ENCODE results near the gene KREMEN2.
A peak's percentile ranks its signal among the peaks of the same experiment; 100 is the strongest.

The KREMEN2 gene

GRCh38 chr16:2966043-2966807 lies 2.1 kb downstream of the KREMEN2 start:
- no peak for DNase-seq (ENCODE audit: low read depth in 2 of 2)

DNA sequence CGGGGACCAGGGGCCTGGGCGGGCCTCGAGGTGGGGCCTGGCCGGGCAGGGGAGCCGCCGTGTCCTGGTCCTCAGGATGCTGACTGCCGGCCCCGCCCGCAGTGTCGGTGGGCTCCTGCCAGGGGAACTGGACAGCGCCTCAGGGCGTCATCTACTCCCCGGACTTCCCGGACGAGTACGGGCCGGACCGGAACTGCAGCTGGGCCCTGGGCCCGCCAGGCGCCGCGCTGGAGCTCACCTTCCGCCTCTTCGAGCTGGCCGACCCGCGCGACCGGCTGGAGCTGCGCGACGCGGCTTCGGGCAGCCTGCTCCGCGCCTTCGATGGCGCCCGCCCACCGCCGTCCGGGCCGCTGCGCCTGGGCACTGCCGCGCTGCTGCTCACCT lies 2.7 kb downstream of the KREMEN2 start:
- DNase-seq (ENCODE audit: low read depth in 2 of 2) = no peak

- DNase-seq (ENCODE audit: low read depth in 2 of 2) = no peak
Observed at GRCh38 chr16:2967211-2967631, 3.1 kb downstream of the KREMEN2 start.

GRCh38 chr16:2967721-2968161 lies 3.7 kb downstream of the KREMEN2 start:
- no peak for DNase-seq (ENCODE audit: low read depth in 2 of 2)

GRCh38 chr16:2968368-2968737 lies 4.3 kb downstream of the KREMEN2 start:
- no peak for DNase-seq (ENCODE audit: low read depth in 2 of 2)

DNA sequence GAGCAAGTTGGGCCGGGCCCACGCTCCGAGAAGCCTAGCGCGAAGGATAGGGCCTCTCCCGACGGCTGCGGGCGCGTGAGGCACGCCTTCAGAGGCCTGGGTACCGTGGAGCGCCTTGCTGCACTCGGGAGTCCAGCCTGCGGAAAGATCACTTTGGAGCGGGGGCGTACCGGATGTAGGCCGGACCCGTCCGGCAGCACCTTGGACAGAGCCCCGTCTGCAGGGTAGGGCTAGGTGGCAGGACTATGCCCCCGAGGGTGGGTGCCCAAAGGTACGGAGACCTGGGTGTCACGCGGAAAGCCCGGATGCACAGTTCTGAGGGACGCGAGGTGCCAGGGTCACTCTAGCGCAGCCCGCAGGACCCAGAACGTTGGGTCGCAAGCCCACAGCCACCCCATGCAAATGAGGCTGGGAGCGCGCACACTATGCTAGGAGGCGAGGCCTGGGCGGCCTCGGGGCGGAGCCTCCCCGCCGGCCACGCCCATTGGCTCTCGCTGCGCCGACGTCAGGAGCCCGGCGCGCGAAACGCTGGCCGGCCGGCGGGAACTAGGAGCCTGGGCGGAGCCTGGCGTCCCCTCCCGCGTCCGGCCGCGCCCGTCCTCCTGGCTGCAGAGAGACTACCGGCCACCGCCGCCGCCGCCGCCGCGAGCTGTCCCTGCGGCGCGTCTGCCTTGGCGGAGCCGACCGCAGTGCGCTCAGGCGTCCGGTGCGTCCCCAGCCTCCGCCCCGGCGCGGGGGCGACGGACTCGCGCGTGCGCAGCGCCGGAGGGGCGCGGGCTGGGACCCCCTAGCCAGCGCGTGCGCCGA lies 4.9 kb downstream of the KREMEN2 start, which contains the start of gene PAQR4:
TSS of gene PAQR4 (plus strand) at position 611 of the 807 bp plus-strand sequence. CDS start 327 bp downstream, outside the sequence.
- peak; percentile 33 to 70 for DNase-seq (ENCODE audit: low read depth in 2 of 2)

DNA sequence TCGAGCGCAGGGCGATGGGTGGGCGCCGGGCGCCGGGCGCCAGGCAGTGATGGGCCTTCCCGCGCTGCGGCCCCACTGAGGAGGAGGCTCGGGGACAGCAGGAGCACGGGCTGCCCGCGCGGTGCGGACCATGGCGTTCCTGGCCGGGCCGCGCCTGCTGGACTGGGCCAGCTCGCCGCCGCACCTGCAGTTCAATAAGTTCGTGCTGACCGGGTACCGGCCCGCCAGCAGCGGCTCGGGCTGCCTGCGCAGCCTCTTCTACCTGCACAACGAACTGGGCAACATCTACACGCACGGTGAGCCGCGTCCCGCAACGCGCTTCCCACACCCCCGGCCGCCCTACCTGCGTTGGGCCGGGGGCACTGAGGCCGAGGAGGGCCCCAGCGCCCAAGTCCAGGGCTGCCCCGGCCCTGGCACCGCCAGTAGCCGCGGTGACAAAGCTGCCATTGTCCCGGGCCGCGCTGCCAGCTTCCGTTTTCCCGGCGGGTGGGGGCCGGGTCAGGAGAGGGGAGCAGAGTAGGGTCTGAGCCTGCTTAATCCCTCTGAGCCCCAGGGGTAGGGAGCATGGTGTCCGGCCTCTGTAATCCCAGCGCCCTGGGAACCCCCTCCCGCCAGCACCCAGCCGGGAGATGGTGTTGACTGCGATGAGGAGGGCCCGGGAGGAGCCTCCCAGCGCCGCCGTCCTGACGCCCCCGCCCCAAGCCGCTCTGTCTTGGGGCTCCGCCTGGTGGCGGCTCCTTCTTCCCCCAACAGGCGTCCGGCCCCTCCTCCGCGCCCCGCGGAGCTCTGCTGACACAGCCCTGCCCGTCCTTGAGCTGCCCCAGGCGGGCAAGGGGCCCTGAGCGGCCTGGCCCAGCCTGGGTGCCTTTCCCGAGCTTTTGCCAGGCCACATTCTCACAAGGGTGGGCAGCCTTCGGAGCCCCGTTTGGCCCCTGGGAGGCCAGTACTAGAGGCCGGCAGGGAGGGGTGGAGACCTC lies 5.8 kb downstream of the KREMEN2 start:
- peak; percentile 25 to 61 for DNase-seq (ENCODE audit: low read depth in 2 of 2)

- no peak for DNase-seq (ENCODE audit: low read depth in 2 of 2)
Observed at GRCh38 chr16:2970563-2970962, 6.5 kb downstream of the KREMEN2 start.

DNA sequence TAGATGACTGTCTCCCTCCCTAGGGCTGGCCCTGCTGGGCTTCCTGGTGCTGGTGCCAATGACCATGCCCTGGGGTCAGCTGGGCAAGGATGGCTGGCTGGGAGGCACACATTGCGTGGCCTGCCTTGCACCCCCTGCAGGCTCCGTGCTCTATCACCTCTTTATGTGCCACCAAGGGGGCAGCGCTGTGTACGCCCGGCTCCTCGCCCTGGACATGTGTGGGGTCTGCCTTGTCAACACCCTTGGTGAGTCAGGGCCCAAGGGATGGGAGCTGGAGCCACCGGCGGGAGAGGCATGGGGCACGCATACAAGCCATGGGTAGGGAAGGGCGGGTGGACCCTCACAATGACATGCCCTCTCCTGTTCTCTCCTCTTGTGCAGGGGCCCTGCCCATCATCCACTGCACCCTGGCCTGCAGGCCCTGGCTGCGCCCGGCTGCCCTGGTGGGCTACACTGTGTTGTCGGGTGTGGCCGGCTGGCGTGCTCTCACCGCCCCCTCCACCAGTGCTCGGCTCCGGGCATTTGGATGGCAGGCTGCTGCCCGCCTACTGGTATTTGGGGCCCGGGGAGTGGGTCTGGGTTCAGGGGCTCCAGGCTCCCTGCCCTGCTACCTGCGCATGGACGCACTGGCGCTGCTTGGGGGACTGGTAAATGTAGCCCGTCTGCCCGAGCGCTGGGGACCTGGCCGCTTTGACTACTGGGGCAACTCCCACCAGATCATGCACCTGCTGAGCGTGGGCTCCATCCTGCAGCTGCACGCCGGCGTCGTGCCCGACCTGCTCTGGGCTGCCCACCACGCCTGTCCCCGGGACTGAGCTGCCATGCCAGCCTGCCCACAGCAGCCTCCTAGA lies 7.3 kb downstream of the KREMEN2 start:
- DNase-seq (ENCODE audit: low read depth in 2 of 2) = no peak

DNA sequence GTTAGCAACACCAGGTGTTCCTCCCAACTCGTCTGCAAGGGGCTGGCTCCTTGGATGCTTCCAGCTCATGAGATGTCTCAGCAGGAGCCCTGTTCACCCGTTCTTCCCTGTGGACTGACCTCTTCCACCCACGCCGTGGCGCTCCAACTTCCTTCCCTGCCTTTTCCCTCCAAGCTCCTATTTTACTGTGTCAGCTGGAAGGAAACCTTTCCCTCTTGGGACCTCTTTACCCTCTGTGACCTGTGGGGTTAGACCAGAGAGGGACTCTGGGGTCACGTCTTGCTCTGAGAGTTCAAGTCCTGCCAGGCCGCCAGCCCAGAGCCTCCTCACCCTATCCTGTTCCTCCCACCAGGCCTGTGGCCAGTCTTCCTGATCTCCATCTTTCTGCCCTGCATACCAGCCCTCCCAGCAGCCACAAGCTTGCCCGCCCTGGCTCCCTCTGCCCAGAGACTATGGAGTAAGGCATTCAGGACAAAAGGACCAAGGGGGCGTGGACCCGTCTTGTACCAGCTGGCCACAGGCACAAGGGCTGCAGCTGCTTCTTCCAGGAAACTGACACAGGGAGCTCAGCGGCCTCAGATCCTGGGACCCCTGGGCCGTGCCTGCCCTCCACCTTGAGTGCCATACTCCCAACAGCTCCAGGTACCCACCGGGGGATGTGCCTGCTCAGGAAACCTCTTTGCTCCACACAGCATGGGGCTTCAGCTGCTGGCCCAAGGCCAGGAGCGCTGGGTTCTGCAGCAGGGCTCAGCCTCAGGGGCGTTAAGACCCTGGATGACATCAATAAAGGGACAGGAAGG lies 8.1 kb downstream of the KREMEN2 start:
- no peak for DNase-seq (ENCODE audit: low read depth in 2 of 2)

DNA sequence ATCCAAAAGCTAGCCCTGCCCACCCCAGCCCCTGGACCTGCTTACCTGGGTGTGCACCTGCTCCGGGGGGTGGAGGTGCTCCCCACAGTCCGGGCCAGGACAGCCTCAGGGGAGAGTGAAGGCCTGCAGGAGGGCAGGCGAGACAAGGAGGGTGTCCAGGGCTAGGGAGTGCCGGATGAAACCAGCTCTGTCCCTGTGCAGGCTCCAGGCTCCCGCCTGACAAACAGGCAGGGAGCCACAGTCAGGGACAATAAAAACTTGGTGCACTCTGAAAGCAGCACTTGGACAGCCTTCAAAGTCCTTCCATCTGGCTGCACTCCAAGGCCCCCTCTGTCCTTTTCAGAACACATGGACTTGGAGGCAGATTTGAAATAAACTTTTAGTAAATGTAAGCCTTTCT lies 9.0 kb downstream of the KREMEN2 start:
- no peak for DNase-seq (ENCODE audit: low read depth in 2 of 2)

DNA sequence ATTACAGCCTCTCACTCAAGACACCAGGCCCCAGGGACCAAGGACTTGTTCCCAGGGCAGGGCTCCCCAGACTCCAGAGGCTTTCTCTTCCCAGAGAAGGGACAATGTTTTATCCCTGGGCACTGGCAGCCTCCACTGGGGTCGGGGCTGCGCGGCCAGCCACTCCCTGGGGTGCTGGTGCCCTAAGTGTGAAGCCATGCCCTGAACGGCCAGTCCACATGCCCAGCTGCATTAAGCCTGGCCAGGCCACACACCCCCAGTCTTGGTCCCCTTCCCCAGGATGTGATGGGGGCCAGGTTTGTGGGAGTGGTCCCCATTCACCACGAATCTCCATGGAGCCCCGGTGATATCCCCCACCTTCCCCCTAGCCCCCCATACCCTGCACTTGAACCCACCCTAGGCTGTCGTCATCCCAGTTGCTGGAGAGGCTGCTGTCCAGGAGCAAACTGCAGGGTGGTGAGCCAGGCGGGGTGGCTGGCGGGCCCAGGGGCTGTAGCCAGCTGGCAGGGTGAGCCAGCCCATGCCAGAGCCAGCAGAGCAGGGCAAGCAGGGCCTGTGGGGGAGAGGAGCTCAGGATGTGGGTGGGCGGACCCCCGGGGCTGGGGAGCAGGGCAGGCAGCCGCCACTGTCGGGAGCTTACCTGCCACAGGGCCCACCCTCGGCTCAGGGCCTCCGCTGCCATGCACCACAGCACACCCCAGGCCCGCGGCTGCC lies 9.7 kb downstream of the KREMEN2 start:
- no peak for DNase-seq (ENCODE audit: low read depth in 2 of 2)

- no peak for DNase-seq (ENCODE audit: low read depth in 2 of 2)
Observed at GRCh38 chr16:2974319-2975056, 10.4 kb downstream of the KREMEN2 start.

DNA sequence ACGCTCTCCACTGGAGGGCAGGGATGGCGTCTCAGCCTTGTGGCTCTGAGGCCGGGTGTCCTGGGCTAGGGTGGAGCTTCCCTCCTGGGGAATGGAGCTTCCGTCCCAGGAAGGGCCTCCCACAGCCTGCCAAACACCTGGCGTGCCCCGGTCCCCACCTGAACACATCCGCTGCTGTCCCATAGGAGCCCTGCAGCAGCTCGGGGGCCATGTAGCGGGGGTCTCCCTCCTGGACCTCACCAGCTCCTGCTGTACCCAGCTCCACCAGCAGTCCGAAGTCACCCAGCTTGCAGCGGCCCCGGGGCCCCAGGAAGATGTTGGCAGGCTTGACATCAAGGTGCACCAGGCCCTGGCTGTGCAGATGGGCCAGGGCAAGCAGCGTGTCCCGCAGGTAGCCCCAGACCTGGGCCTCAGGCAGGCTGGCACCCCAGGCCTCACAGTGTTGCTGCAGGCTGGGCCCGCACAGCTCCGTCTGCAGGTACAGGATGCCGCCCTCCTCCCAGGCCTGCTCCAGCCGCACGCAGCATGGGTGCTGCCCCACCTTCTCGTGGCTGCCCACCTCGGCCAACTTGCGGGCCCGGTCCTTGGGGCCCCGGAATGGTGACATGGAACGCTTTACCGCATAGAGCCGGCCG lies 11.2 kb downstream of the KREMEN2 start:
- no peak for DNase-seq (ENCODE audit: low read depth in 2 of 2)

- DNase-seq (ENCODE audit: low read depth in 2 of 2) = no peak
Observed at GRCh38 chr16:2976201-2976600, 12.1 kb downstream of the KREMEN2 start.

GRCh38 chr16:2976673-2977072 lies 12.6 kb downstream of the KREMEN2 start:
- no peak for DNase-seq (ENCODE audit: low read depth in 2 of 2)

GRCh38 chr16:2977440-2977839 lies 13.4 kb downstream of the KREMEN2 start:
- no peak for DNase-seq (ENCODE audit: low read depth in 2 of 2)

- no peak for DNase-seq (ENCODE audit: low read depth in 2 of 2)
Observed at GRCh38 chr16:2979669-2980226, 15.7 kb downstream of the KREMEN2 start.

All from stimulated activated CD8-positive, alpha-beta memory T cell treated with anti-CD3 and anti-CD28 coated beads, Interleukin-7, amount 100 ng/mL, for 4 hours (primary cell).